CD4-positive, alpha-beta T cell treated with Interleukin-6 at 100 ng/mL for 8 hours (primary cell): ENCODE measurements around the gene DERL3.
"Not testable (repeated sequence)": the region's sequence is repeated elsewhere in the genome, so short reads cannot be mapped to it uniquely, and the experiment has no call there.

Experiments used
- DNase-seq: peaks from one replicate; pipeline ENCODE4 v3.0.0-alpha.2; 2020; ENCODE audit warnings: mixed read lengths, low spot score

DERL3 gene

GRCh38 chr22:23838681-23839468, at the start of gene DERL3:
Gene DERL3, minus strand, starts transcription at chr22:23839006. Its CDS starts 19 bp downstream, at chr22:23838987.
- DNase-seq, result peak; percentile 97

- no peak for DNase-seq
Measured at GRCh38 chr22:23884140-23884539, 45.3 kb upstream of the DERL3 start.

- no peak for DNase-seq
Measured at GRCh38 chr22:23883658-23884057, 44.9 kb upstream of the DERL3 start.

GRCh38 chr22:23882370-23882769, 43.6 kb upstream of the DERL3 start:
- DNase-seq, result no peak

- DNase-seq, result no peak
Measured at GRCh38 chr22:23878219-23878618, 39.4 kb upstream of the DERL3 start.

- DNase-seq, result no peak
Measured at GRCh38 chr22:23877566-23877965, 38.8 kb upstream of the DERL3 start.

- DNase-seq, result no peak
Measured at GRCh38 chr22:23875801-23876200, 37.0 kb upstream of the DERL3 start.

- no peak for DNase-seq
Measured at GRCh38 chr22:23874871-23875270, 36.1 kb upstream of the DERL3 start.

GRCh38 chr22:23868580-23868979, 29.8 kb upstream of the DERL3 start:
- no peak for DNase-seq

GRCh38 chr22:23864499-23865154, 25.8 kb upstream of the DERL3 start:
- DNase-seq, result not testable (repeated sequence)

GRCh38 chr22:23862103-23862502, 23.3 kb upstream of the DERL3 start:
- DNase-seq, result peak; percentile 30

GRCh38 chr22:23860187-23860586, 21.4 kb upstream of the DERL3 start:
- not testable (repeated sequence) for DNase-seq

- no peak for DNase-seq
Measured at GRCh38 chr22:23859201-23859600, 20.4 kb upstream of the DERL3 start.

- no peak for DNase-seq
Measured at GRCh38 chr22:23858484-23858815, 19.6 kb upstream of the DERL3 start.

GRCh38 chr22:23857606-23858483, 19.0 kb upstream of the DERL3 start, which contains the start of gene SLC2A11:
Gene SLC2A11, plus strand, starts transcription at chr22:23857875. Its CDS starts 125 bp downstream, at chr22:23858000.
- DNase-seq, result peak; percentile 96

GRCh38 chr22:23856721-23857605, 18.2 kb upstream of the DERL3 start:
- peak; percentile 17 for DNase-seq

- no peak for DNase-seq
Measured at GRCh38 chr22:23850136-23850611, 11.4 kb upstream of the DERL3 start.

- DNase-seq, result peak; percentile 76
Measured at GRCh38 chr22:23849009-23850006, 10.5 kb upstream of the DERL3 start.

GRCh38 chr22:23847991-23848864, 9.4 kb upstream of the DERL3 start:
- DNase-seq, result no peak
